HT1080 (cell line): ENCODE measurements around the gene MYO9B. TPM values are rescaled to one million over a fixed set of nuclear protein-coding genes. Genes with fewer than 3 reads are reported as not detected.
"Not testable (repeated sequence)": the region's sequence is repeated elsewhere in the genome, so short reads cannot be mapped to it uniquely, and the experiment has no call there.

Experiments
- DNase-seq: peaks from one replicate; pipeline ENCODE4 v3.0.0-alpha.2; 2015; ENCODE audit warnings: low read depth
- total RNA-seq: library from RNA; depleted of rRNA; stranded (reverse); fragments of >200 nt; shearing (Covaris generic); gene quantifications from 2 replicates; pipeline ENCODE4 v1.2.3, GENCODE V29; 2014

The MYO9B gene
- total RNA-seq, 1 experiment from 2014 or later, result 30.8 TPM

GRCh38 chr19:17113127-17113785, 37.7 kb downstream of the MYO9B start:
- no peak for DNase-seq

GRCh38 chr19:17114414-17114831, 38.8 kb downstream of the MYO9B start:
- DNase-seq, result no peak

DNA sequence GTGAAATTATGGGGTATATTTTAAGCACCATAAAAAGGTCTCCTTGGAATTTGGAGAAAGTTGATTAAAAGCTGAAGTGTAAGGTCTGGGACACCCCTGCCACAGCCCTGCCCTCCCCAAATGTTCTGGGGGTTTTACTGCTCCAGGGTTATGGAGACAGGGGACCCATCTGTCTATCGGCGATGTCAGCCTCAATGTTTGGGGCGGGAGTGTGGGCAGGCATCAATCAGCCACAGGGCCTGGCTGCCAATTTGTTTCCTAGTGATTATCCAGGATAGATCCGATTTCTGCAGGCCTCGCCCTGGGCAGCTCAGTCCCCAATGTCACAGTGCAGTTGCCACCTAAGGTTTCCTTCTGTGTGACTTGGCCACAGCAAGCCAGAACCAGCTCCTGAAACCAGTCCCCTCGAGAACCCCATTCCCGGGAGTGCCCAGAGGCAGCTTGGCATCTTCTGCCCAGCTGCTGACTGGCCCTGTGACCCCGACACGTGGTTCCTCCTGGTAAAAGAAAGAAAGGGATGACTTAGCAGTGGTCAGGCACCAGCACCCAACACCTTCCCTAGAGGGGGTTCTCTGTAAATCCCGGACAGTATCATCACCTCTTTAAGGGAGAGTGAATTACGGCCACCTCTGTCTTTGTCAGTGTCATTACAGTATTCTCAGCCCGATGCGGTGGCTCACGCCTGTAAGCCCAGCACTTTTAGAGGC, 41.6 kb downstream of the MYO9B start:
- DNase-seq, result no peak

- DNase-seq, result no peak
These were observed 43.4 kb downstream of the MYO9B start for GRCh38 chr19:17118957-17119356.

GRCh38 chr19:17121736-17122293, 46.2 kb downstream of the MYO9B start:
- DNase-seq, result no peak

DNA sequence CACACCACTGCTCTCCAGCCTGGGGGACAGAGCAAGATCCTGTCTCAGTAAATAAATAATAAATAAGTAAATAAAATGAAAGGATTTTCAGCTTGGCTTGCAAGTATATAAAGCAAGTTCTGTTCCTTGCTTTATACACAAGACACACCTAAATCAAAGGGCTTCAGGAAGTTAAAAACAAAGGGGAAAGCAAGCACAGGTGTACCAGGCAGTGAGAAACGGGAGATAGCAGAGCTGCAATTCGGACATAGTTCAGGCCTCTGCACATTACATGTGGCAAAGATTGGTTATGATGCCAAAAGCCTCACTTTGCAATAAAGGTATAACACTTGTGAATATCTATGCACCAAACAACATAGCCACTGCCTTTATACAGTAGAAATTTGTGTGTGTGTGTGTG, 47.5 kb downstream of the MYO9B start:
- DNase-seq, result no peak

- no peak for DNase-seq
These were observed 48.4 kb downstream of the MYO9B start for GRCh38 chr19:17124025-17124424.

DNA sequence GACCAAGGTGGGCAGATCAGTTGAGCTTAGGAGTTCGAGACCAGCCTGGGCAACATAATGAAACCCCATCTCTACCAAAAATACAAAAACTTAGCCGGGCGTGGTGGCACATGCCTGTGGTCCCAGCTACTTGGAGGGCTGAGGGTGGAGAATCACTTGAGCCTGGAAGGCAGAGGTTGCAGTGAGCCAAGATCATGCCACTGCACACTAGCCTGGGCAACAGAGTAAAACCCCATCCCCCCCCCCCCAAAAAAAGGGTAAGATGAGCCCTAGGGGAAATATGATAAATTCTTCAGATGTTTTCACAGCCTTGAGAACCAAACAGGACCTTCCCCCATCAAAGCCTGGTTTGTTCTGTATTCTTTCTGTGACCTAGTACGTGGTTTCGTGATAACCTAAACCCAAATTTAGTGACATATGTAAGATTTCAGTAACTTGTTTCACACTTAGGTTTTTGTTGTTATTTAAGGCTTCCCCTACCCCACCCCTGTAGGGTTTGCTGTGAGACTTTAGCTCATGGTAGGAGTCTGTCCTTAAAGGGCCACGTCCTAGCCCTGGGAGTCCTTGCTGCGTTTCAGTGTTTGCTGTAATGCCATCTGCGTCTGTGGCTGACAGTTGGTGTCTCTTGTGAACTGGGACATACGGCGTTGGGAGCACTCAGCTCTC, 49.6 kb downstream of the MYO9B start:
- no peak for DNase-seq

- DNase-seq, result no peak
These were observed 50.4 kb downstream of the MYO9B start for GRCh38 chr19:17125728-17126677.

DNA sequence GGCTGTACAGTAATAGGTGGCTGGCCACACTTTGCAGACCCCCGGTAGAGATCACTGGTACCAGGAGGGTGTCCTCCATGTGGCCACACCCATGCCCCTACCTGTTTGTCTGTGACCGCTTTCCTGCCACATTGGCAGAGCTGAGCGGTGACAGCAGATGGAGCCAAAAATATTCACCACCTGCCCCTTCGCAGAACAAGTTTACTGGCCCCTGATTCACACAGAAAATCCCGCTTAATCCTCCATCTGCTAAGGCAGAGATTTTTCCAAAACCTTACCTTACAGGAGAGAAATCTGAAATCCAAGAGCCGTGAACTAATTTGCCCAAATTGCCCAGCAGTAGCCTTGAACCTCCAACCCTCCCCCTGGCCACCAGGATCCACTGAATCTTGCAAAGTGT, 52.1 kb downstream of the MYO9B start:
- DNase-seq, result no peak

DNA sequence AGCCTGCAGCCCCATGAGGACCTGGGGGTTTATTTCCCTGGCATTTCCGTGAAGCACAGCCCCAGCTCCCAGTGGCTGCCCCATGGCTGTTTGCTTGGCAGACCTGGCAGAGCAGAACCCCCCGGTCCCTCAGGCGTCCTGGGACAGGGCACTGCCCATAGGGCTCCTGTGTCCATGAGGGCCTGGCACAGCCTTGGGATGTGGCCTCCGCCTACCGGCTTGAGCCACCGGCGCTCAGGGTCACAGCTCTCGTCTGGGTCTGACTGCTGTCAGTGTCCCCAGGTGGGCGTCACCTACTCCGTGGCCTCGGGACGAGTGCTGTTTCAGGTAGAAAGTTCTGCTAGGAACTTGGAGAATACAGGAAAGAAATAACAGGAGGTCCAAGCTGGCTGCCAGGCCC, 52.8 kb downstream of the MYO9B start:
- DNase-seq, result no peak

DNA sequence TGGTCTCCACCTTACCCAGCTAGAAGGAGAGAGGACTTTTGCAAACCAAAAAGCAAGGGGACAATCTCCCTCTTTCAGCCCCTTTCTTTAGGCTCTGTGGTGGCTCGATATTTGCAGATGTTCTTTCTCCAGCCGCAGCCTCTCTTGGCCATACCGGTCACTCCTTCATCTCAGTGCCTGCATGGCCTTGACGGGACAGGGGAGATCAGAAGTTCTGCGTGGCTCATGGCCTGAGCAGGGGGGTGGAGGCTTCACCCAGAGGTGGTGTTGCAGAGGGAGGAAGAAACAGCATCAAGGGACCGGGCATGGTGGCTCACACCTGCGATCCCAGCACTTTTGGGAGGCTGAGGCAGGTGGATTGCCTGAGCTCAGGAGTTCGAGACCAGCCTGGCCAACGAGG, 53.2 kb downstream of the MYO9B start:
- DNase-seq, result no peak

GRCh38 chr19:17129377-17129776, 53.8 kb downstream of the MYO9B start:
- DNase-seq, result no peak

DNA sequence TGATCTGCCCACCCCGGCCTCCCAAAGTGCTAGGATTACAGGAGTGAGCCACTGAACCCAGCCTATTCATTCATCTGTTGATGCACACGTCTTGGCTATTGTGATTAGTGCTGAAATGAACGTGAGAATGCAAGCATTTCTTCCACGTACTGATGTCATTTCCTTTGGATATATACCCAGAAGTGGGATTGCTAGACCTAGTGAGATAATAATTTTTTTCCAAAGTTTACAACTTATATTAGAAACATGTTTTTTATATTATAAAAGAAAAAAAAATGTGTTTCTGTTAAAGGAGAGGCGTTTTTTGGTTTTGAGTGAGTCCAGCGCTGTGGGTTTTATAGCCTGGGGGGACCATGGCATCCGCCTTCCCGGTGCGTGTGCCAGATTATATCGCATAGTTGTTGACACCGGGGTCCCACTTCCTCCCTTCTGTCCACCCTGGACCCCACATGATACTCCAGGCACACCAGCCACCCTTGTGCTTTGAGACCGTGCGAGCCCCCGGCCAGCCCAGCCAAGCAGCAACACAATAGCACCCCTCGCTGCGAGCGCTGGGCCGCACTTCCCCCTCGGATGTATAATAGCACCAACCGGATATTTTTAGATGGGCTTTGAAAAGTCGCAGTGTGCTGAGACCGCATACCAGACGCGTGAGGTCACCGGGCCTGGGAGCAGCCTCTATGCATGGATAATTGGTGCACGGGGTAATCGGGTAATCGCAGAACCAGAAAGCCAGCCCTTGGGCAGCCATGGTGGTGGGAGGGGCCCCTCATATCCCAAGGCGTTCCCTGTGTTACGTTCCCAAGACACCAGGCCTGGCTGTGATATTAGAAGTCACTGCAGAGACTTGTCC, 59.6 kb downstream of the MYO9B start:
- peak; percentile 97 for DNase-seq

DNA sequence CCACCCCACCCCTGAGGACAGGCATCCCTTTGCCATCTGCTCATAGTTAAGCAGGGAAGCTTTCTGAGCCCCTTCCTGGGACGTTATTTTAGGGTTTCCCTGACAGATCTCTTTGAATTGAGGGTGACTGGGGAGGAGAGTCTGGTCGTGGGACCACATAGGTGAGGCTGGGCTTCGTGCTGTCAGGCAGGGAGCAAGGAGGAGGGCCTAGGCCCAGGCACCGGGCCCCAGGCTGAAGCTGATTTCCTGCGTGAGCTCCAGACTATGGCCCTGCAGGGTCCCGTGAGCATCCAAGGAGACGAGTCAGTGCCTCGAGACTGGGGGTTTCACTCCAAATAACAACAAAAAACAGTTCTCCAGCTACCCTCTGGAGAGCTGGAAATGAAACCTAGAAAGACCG, 60.4 kb downstream of the MYO9B start:
- no peak for DNase-seq

- DNase-seq, result no peak
These were observed 61.0 kb downstream of the MYO9B start for GRCh38 chr19:17136617-17137016.

DNA sequence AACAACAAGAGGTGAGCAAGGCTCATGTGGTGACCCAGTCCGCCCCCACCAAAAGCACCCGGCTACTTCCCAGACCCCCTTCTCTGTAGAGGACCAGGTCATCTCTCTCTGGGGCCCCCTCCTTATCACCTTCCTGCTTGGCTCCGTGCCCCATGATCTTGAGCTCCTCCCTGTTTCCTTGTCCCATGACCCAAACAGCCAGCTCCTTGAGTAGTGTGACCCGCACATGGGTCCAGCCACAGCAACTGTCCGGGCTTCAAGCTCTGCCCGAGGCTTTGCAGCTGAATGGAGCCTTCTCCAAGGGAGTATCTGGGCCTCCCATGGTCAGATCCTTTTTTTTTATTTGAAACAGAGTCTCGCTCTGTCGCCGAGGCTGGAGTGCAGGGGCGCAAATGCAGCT, 61.8 kb downstream of the MYO9B start:
- DNase-seq, result no peak

GRCh38 chr19:17138052-17138846, 62.7 kb downstream of the MYO9B start:
- DNase-seq, result not testable (repeated sequence)

- no peak for DNase-seq
These were observed 63.5 kb downstream of the MYO9B start for GRCh38 chr19:17138937-17139598.
